ENCODE results near the gene DYSF. TPM values are rescaled to one million over a fixed set of nuclear protein-coding genes. Genes with fewer than 3 reads are reported as not detected.

Gene DYSF
- total RNA-seq, 1 experiment from 2014 or later, result 5.5 TPM

GRCh38 chr2:71721669-71722068 lies 268.3 kb downstream of the DYSF start:
- Histone ChIP-seq H3K9ac (ENCODE audit: extremely low read depth, insufficient read length, low read length) (no peak overlapping the region), H4K20me1 (ENCODE audit: control insufficient read depth, insufficient read depth, insufficient read length) (no peaks in the 10 kb centered on the region), H3K4ac (ENCODE audit: low read depth, low read length) (no peak overlapping the region), H3K27ac (ENCODE audit: insufficient read length, low read depth, low read length) (no peak overlapping the region), H3K9me3 (ENCODE audit: control insufficient read depth, low read depth, low read length) (no peaks in the 10 kb centered on the region), H2BK15ac (ENCODE audit: low read depth, low read length) (no peak overlapping the region), H3K79me1 (ENCODE audit: insufficient read depth, low read depth, low read length, poor library complexity, severe bottlenecking) (no peaks in the 10 kb centered on the region), H4K91ac (ENCODE audit: insufficient read length, low read depth, low read length) (no peak overlapping the region), H3K18ac (ENCODE audit: insufficient read length, low read depth, low read length) (no peak overlapping the region), H3K23me2 (ENCODE audit: insufficient read length, low read depth, low read length, poor library complexity, severe bottlenecking) (no peaks in the 10 kb centered on the region), H2AFZ (ENCODE audit: low read length) (no peak overlapping the region), H3K56ac (ENCODE audit: insufficient read length, low read depth, low read length) (no peak overlapping the region), H3K4me2 (ENCODE audit: insufficient read depth, insufficient read length, low read length) (no peak overlapping the region), H3K4me1 (ENCODE audit: insufficient read depth, low read length) (no peaks in the 10 kb centered on the region), H3T11ph (ENCODE audit: low read length) (no peak overlapping the region), H3K27me3 (ENCODE audit: insufficient read depth, low read length) (no peaks in the 10 kb centered on the region), H2BK12ac (ENCODE audit: insufficient read length, low read depth, low read length) (no peak overlapping the region), H3K79me2 (ENCODE audit: insufficient read depth, low read length) (no peaks in the 10 kb centered on the region), H4K5ac (ENCODE audit: insufficient read length, low read depth, low read length) (no peak overlapping the region), H4K8ac (replicated peaks; ENCODE audit: insufficient read length, low read depth, low read length) (no peak overlapping the region), H2BK5ac (ENCODE audit: insufficient read length, low read length) (no peak overlapping the region), H2BK120ac (ENCODE audit: low read depth, low read length, poor library complexity, severe bottlenecking) (no peak overlapping the region), H2BK20ac (ENCODE audit: low read depth, low read length, poor library complexity, severe bottlenecking) (no peak overlapping the region), H2AK5ac (ENCODE audit: insufficient read length, low read length) (no peak overlapping the region), H3K23ac (ENCODE audit: insufficient read length, low read depth, low read length) (no peak overlapping the region), H3K14ac (ENCODE audit: insufficient read depth, low read length) (no peak overlapping the region)
- no peaks in the 10 kb centered on the region for H3K4me1 Mint-ChIP-seq
- WGBS (ENCODE audit: extremely low coverage, insufficient read length, low lambda C conversion rate), result no CpG with 5 or more reads among the region's 2 CpGs
- no peak for DNase-seq
- H3K27ac Mint-ChIP-seq, result no peak overlapping the region
- H3K36me3 Mint-ChIP-seq (ENCODE audit: insufficient read depth in 1 of 3, low read depth in 3 of 3), result peaks cover 0 to 2% (median 0%) of the 10 kb centered on the region in 3 experiments; a peak in 3 of 7 replicates
- H3K4me3 Mint-ChIP-seq, result no peak overlapping the region
- no peak for TF ChIP-seq CTCF (conservative IDR thresholded peaks at IDR 0.05)
- peaks cover 6% of the 10 kb centered on the region for H3K27me3 Mint-ChIP-seq (ENCODE audit: low read depth)
- H3K9me3 Mint-ChIP-seq, result peaks cover 5 to 6% of the 10 kb centered on the region in 2 experiments; a peak in 4 of 5 replicates

Measured in H9 (cell line).